K562 (cell line): ENCODE results near the gene SHISA5. TPM values are rescaled to one million over a fixed set of nuclear protein-coding genes. Genes with fewer than 3 reads are reported as not detected.

Source experiments
- EHMT2 ChIP-seq: fragments of 450-650 bp; IDR thresholded peaks from 2 replicates; pipeline ENCODE4 v1.6.1; 2018; ENCODE audit warnings: antibody characterized with exemption
- FOXP1 ChIP-seq: sonication (generic); formaldehyde crosslinking; IDR thresholded peaks from 2 replicates; pipeline ENCODE4 v1.8.0; 2022; ENCODE audit warnings: mild to moderate bottlenecking, missing genetic modification reagents
- HSF4 ChIP-seq: fragments of 250-450 bp; sonication (Bioruptor Pico); IDR thresholded peaks from 2 replicates; pipeline ENCODE4 v2.1.2; 2022; ENCODE audit warnings: mild to moderate bottlenecking, moderate library complexity, borderline replicate concordance
- NBN ChIP-seq: fragments of 450-650 bp; IDR thresholded peaks from 2 replicates; pipeline ENCODE4 v1.6.1; 2016; ENCODE audit warnings: low read depth, mild to moderate bottlenecking
- NFE2 ChIP-seq: IDR thresholded peaks from 2 replicates; pipeline ENCODE4 v1.6.1; 2014; ENCODE audit warnings: antibody characterized with exemption, low read depth
- NR2F6 ChIP-seq: fragments of 450-650 bp; formaldehyde crosslinking; IDR thresholded peaks from 2 replicates; pipeline ENCODE4 v1.4.0; 2020; ENCODE audit warnings: mild to moderate bottlenecking
- PHF8 ChIP-seq: fragments of 200-600 bp; sonication (generic); IDR thresholded peaks from 2 replicates; pipeline ENCODE4 v1.6.1; 2012; ENCODE audit warnings: mixed run types, mild to moderate bottlenecking, inconsistent platforms, low read length, moderate library complexity, borderline replicate concordance
- POU5F1 ChIP-seq: fragments of 150-350 bp; IDR thresholded peaks from 2 replicates; pipeline ENCODE4 v1.6.1; 2014; ENCODE audit warnings: borderline replicate concordance, low read length, low read depth, mild to moderate bottlenecking; ENCODE audit not compliant: partially characterized antibody
- ZNF133 ChIP-seq: fragments of 250-450 bp; sonication (Bioruptor Pico); IDR thresholded peaks from 2 replicates; pipeline ENCODE4 v1.4.0; 2020; ENCODE audit warnings: mild to moderate bottlenecking
- ZNF408 ChIP-seq: fragments of 250-450 bp; sonication (Bioruptor Pico); IDR thresholded peaks from 2 replicates; pipeline ENCODE4 v1.4.0; 2020; ENCODE audit warnings: low read depth, mild to moderate bottlenecking, moderate library complexity
- polyA plus RNA-seq, 8 experiments: library from polyadenylated mRNA; depleted of rRNA in 4 of 8; stranded (reverse) in 5 of 8; unstranded in 3 of 8; fragments of >200 nt; fragmentation: Nextera tagmentation in 2 of 8; fragmentation: Illumina TruSeq in 1 of 8; extraction: Ambion mirVana in 2 of 8; extraction: Trizol in 1 of 8; gene quantifications; 2 replicates each; pipeline versions ENCODE4 v1.2.1 to v1.2.3, GENCODE V29; 2011 to 2014; ENCODE audit warnings: inconsistent platforms in 1 of 8, missing spikeins in 1 of 8
- total RNA-seq, 7 experiments: library from RNA; depleted of rRNA in 6 of 7; stranded (reverse); fragments of >200 nt in 6 of 7; fragmentation: Illumina TruSeq in 2 of 7; extraction: Trizol in 2 of 7; gene quantifications; 2 replicates each; pipeline versions ENCODE4 v1.2.1 to v1.2.3, GENCODE V29; 2011 to 2021; ENCODE audit warnings: low replicate concordance in 1 of 7
- TF ChIP-seq, protein P1 (sequence below): fragments of 250-450 bp; sonication (Bioruptor Pico); IDR thresholded peaks from 2 replicates; pipeline ENCODE4 v1.5.0; 2021
- TF ChIP-seq, protein P2 (sequence below): IDR thresholded peaks from 2 replicates; pipeline ENCODE4 v1.6.1; 2016; ENCODE audit warnings: missing genetic modification characterization, missing compliant biosample characterization
- TF ChIP-seq, protein P3 (sequence below): fragments of 450-650 bp; IDR thresholded peaks from 2 replicates; pipeline ENCODE4 v1.6.1; 2018; ENCODE audit not compliant: partially characterized antibody
- TF ChIP-seq, protein P4 (sequence below): sonication (generic); formaldehyde crosslinking; IDR thresholded peaks from 2 replicates; pipeline ENCODE4 v1.8.1; 2023; ENCODE audit warnings: mild to moderate bottlenecking, missing genetic modification reagents
- TF ChIP-seq, protein P5 (sequence below): sonication (generic); formaldehyde crosslinking; IDR thresholded peaks from 2 replicates; pipeline ENCODE4 v1.5.0; 2020; ENCODE audit warnings: missing genetic modification reagents

Gene SHISA5
- total and polyA plus RNA-seq, 9 of the 15 experiments (the other 6 are each of a cell fraction or from before 2014, with no cell fraction given) = 8.4 to 85.8 (median 56.1) TPM

DNA sequence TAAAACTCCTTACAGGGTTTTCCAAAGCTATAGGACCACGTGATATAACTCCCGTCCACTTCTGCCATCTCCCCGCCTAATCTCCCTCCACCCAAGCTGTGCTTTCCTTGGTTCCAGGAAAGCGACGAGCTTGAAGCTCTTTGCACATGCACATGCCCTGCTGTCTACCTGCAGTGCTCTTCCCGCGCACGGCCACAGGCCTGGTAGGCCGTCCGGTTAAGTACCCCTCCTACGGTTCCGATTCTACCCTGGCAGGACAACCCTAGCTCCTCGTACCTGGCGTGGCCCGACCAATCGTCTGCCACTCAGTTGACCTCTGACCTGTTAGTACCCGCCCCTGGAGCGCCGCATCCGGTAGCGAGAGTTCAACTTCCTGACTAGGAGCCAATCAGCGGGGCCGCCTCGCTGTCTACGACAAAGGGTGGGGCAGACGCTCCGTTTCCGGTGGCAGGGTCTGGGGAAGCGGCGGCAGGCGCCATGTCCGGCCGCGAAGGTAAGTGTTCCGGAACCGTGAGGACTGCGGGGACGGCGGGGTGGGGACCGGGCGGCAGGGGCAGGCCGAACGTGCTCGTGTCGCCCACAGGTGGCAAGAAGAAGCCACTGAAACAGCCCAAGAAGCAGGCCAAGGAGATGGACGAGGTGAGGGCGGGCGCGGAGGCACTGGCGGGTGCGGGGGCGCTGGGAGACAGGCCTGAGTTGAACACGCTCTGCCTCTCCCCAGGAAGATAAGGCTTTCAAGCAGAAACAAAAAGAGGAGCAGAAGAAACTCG is 64.0 kb downstream of the SHISA5 start, which contains the start of the genes CCDC51 and TMA7 (continued):
- TF ChIP-seq, protein P1, sequence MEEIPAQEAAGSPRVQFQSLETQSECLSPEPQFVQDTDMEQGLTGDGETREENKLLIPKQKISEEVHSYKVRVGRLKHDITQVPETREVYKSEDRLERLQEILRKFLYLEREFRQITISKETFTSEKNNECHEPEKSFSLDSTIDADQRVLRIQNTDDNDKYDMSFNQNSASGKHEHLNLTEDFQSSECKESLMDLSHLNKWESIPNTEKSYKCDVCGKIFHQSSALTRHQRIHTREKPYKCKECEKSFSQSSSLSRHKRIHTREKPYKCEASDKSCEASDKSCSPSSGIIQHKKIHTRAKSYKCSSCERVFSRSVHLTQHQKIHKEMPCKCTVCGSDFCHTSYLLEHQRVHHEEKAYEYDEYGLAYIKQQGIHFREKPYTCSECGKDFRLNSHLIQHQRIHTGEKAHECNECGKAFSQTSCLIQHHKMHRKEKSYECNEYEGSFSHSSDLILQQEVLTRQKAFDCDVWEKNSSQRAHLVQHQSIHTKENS (CRISPR knock-in tag) = no peak
- TF ChIP-seq NFE2 = no peak
- TF ChIP-seq, protein P2, sequence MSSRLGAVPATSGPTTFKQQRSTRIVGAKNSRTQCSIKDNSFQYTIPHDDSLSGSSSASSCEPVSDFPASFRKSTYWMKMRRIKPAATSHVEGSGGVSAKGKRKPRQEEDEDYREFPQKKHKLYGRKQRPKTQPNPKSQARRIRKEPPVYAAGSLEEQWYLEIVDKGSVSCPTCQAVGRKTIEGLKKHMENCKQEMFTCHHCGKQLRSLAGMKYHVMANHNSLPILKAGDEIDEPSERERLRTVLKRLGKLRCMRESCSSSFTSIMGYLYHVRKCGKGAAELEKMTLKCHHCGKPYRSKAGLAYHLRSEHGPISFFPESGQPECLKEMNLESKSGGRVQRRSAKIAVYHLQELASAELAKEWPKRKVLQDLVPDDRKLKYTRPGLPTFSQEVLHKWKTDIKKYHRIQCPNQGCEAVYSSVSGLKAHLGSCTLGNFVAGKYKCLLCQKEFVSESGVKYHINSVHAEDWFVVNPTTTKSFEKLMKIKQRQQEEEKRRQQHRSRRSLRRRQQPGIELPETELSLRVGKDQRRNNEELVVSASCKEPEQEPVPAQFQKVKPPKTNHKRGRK (tag) = no peak
- TF ChIP-seq FOXP1 (CRISPR knock-in tag) = no peak
- TF ChIP-seq, protein P3, sequence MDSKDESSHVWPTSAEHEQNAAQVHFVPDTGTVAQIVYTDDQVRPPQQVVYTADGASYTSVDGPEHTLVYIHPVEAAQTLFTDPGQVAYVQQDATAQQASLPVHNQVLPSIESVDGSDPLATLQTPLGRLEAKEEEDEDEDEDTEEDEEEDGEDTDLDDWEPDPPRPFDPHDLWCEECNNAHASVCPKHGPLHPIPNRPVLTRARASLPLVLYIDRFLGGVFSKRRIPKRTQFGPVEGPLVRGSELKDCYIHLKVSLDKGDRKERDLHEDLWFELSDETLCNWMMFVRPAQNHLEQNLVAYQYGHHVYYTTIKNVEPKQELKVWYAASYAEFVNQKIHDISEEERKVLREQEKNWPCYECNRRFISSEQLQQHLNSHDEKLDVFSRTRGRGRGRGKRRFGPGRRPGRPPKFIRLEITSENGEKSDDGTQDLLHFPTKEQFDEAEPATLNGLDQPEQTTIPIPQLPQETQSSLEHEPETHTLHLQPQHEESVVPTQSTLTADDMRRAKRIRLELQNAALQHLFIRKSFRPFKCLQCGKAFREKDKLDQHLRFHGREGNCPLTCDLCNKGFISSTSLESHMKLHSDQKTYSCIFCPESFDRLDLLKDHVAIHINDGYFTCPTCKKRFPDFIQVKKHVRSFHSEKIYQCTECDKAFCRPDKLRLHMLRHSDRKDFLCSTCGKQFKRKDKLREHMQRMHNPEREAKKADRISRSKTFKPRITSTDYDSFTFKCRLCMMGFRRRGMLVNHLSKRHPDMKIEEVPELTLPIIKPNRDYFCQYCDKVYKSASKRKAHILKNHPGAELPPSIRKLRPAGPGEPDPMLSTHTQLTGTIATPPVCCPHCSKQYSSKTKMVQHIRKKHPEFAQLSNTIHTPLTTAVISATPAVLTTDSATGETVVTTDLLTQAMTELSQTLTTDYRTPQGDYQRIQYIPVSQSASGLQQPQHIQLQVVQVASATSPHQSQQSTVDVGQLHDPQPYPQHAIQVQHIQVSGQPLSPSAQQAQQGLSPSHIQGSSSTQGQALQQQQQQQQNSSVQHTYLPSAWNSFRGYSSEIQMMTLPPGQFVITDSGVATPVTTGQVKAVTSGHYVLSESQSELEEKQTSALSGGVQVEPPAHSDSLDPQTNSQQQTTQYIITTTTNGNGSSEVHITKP = no peak
- TF ChIP-seq, protein P4, sequence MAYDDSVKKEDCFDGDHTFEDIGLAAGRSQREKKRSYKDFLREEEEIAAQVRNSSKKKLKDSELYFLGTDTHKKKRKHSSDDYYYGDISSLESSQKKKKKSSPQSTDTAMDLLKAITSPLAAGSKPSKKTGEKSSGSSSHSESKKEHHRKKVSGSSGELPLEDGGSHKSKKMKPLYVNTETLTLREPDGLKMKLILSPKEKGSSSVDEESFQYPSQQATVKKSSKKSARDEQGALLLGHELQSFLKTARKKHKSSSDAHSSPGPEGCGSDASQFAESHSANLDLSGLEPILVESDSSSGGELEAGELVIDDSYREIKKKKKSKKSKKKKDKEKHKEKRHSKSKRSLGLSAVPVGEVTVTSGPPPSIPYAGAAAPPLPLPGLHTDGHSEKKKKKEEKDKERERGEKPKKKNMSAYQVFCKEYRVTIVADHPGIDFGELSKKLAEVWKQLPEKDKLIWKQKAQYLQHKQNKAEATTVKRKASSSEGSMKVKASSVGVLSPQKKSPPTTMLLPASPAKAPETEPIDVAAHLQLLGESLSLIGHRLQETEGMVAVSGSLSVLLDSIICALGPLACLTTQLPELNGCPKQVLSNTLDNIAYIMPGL (CRISPR knock-in tag) = no peak
- no peak for TF ChIP-seq EHMT2
- TF ChIP-seq, protein P5, sequence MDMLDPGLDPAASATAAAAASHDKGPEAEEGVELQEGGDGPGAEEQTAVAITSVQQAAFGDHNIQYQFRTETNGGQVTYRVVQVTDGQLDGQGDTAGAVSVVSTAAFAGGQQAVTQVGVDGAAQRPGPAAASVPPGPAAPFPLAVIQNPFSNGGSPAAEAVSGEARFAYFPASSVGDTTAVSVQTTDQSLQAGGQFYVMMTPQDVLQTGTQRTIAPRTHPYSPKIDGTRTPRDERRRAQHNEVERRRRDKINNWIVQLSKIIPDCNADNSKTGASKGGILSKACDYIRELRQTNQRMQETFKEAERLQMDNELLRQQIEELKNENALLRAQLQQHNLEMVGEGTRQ (CRISPR knock-in tag) = peak; percentile 40
- TF ChIP-seq NR2F6 = no peak
- no peak for TF ChIP-seq POU5F1
- TF ChIP-seq NBN = no peak
- TF ChIP-seq ZNF408 (CRISPR knock-in tag) = no peak
- TF ChIP-seq PHF8 = peak; percentile 91; the same call in 1 of the 2 replicates
- TF ChIP-seq HSF4 = no peak
- no peak for TF ChIP-seq ZNF133
